Duodenal mucosa (tissue), 2 donors: ENCODE results near the gene TPM4.

ENCODE experiments used
- H3K27ac ChIP-seq: one replicate; pipeline ENCODE4 v1.7.0; 2013; ENCODE audit warnings: low read depth, low read length
- H3K27me3 ChIP-seq, 2 donors: one replicate each; pipeline ENCODE4 v1.7.0; 2013; ENCODE audit warnings: low read length in 2 of 2, control low read depth in 1 of 2; ENCODE audit not compliant: insufficient read depth in 2 of 2, control insufficient read depth in 1 of 2
- H3K36me3 ChIP-seq, 2 donors: one replicate each; pipeline ENCODE4 v1.7.0; 2013; ENCODE audit warnings: low read length in 2 of 2, control low read depth in 1 of 2; ENCODE audit not compliant: insufficient read depth in 2 of 2, control insufficient read depth in 1 of 2
- H3K4me1 ChIP-seq, 2 donors: one replicate each; pipeline ENCODE4 v1.7.0; 2013; ENCODE audit warnings: low read length in 2 of 2, control low read depth in 1 of 2; ENCODE audit not compliant: insufficient read depth in 2 of 2, control insufficient read depth in 1 of 2
- H3K4me3 ChIP-seq, 2 donors: one replicate each; pipeline ENCODE4 v1.7.0; 2013; ENCODE audit warnings: low read length in 2 of 2, low read depth in 1 of 2
- H3K9ac ChIP-seq, 2 donors: one replicate each; pipeline ENCODE4 v1.7.0; 2013; ENCODE audit warnings: low read length in 2 of 2, low read depth in 1 of 2
- H3K9me3 ChIP-seq, 2 donors: one replicate each; pipeline ENCODE4 v1.7.0; 2013; ENCODE audit warnings: low read length in 2 of 2, control low read depth in 1 of 2; ENCODE audit not compliant: control insufficient read depth in 1 of 2

The TPM4 gene

DNA sequence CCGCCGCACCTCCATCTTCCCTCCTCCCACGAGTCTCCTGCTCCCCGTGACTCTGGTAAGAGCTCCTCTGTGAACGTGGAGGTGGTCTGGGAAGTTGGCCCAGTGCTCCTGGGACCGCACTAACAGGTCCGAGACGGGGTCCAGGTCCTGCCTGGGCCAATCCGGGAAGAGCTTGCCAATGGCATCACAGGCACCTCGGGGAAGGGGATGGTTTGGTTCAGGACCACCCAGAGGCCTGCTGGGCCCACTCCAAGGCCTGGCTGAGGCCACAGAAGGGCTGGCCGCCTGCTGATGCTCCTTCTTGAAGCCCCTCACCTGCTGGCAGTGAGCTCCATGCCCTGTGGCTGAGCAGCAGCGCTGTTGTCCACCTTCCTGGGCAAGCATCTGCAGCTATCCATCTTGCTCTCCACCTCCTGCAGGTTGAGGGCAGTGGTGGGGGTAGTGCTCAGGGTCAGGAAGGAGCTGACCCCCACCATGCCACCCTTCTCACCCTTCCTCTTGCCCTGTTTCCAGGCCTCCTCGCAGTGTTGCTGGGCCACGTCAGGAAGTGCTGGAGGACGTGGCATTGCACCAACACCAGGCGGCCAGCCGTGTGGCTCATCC is 41.2 kb upstream of the TPM4 start:
- Histone ChIP-seq H3K9me3 (no peaks in the 10 kb centered on the region), H3K27me3 (no peaks in the 10 kb centered on the region), H3K4me3 (no peak overlapping the region), H3K4me1 (no peaks in the 10 kb centered on the region), H3K36me3 (no peaks in the 10 kb centered on the region), H3K27ac (no peak overlapping the region), H3K9ac (no peak overlapping the region)

- H3K4me1 ChIP-seq, result peaks cover 0 to 4% of the 10 kb centered on the region in 2 donors
- H3K9ac ChIP-seq, result no peak overlapping the region
- no peak overlapping the region for H3K4me3 ChIP-seq
- H3K36me3 ChIP-seq, result no peaks in the 10 kb centered on the region
- no peaks in the 10 kb centered on the region for H3K27me3 ChIP-seq
- no peaks in the 10 kb centered on the region for H3K9me3 ChIP-seq
- H3K27ac ChIP-seq, result no peak overlapping the region
These were observed 40.5 kb upstream of the TPM4 start for GRCh38 chr19:16035601-16036297.

- H3K27me3 ChIP-seq, result no peaks in the 10 kb centered on the region
- H3K27ac ChIP-seq, result no peak overlapping the region
- H3K9me3 ChIP-seq, result no peaks in the 10 kb centered on the region
- no peak overlapping the region for H3K9ac ChIP-seq
- H3K4me3 ChIP-seq, result no peak overlapping the region
- peaks cover 4 to 6% of the 10 kb centered on the region in 2 donors for H3K4me1 ChIP-seq
- H3K36me3 ChIP-seq, result no peaks in the 10 kb centered on the region
These were observed 39.8 kb upstream of the TPM4 start for GRCh38 chr19:16036397-16036925.

DNA sequence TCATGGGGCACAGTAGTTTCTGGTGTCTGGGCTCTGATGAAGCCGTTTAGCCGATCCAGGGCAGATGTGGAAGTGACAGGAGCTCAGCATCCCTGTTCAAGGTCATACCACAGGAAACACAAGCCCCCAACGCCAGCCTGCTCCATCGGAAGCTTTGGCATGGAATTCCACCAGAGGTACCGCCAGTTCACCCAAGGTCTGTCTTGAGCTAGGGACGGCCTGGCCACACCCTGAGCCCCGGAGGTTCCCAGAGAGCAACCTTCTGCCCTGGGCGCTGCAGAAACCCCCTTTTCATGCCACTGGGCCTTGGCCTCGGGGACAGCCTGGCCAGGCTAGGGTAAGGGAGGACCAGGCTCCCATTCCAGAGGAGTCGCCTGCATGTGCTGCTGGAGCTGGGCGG is 39.4 kb upstream of the TPM4 start:
- no peaks in the 10 kb centered on the region for H3K9me3 ChIP-seq
- no peaks in the 10 kb centered on the region for H3K36me3 ChIP-seq
- H3K4me1 ChIP-seq, result peaks cover 4 to 10% of the 10 kb centered on the region in 2 donors
- H3K9ac ChIP-seq, result no peak overlapping the region
- no peak overlapping the region for H3K4me3 ChIP-seq
- H3K27me3 ChIP-seq, result no peaks in the 10 kb centered on the region
- no peak overlapping the region for H3K27ac ChIP-seq

DNA sequence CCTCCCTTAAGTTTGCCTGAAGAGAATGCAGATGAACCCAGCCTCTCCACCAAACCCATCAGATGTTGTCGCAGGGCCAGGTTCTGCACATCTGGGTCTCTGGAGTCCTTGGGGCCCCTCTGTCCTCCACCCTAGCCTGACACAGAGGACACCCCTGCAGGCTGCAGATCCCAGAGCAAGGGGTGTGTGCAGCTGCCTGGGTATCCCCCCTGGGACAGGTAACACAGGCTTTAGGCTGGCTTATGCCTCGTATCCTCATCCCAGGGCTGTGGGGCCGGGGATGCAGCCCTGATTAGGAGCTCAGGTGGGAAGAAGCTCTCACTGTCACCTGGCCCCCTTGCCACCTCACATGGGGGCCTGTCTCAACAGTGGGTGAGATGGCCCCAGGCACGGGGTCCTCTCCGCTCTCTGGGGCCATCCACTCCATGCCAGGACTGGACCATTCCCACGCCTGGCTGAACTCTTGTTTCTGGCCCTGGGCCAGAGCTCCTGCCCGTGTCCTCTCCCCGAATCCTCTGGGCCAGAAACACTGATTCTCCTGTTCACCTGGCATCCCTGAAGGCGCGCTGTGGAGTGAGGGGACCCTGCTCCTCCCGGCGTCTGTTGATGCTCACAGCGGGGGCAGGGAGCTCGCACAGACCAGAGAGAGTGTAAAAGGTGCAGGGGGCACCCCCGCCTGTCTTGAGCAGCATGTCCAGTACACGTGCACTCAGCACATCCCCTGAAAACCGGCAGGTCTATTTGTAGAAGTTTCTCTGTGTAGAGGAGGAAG is 38.7 kb upstream of the TPM4 start:
- H3K36me3 ChIP-seq, result no peaks in the 10 kb centered on the region
- no peak overlapping the region for H3K4me3 ChIP-seq
- H3K9ac ChIP-seq, result no peak overlapping the region
- H3K27ac ChIP-seq, result no peak overlapping the region
- H3K4me1 ChIP-seq, result peaks cover 4 to 11% of the 10 kb centered on the region in 2 donors
- no peaks in the 10 kb centered on the region for H3K27me3 ChIP-seq
- H3K9me3 ChIP-seq, result no peaks in the 10 kb centered on the region

GRCh38 chr19:16038196-16038695 is 38.0 kb upstream of the TPM4 start:
- no peak overlapping the region for H3K9ac ChIP-seq
- H3K27me3 ChIP-seq, result no peaks in the 10 kb centered on the region
- H3K27ac ChIP-seq, result no peak overlapping the region
- no peaks in the 10 kb centered on the region for H3K9me3 ChIP-seq
- H3K4me1 ChIP-seq, result peaks cover 4 to 11% of the 10 kb centered on the region in 2 donors
- H3K4me3 ChIP-seq, result no peak overlapping the region
- H3K36me3 ChIP-seq, result no peaks in the 10 kb centered on the region

DNA sequence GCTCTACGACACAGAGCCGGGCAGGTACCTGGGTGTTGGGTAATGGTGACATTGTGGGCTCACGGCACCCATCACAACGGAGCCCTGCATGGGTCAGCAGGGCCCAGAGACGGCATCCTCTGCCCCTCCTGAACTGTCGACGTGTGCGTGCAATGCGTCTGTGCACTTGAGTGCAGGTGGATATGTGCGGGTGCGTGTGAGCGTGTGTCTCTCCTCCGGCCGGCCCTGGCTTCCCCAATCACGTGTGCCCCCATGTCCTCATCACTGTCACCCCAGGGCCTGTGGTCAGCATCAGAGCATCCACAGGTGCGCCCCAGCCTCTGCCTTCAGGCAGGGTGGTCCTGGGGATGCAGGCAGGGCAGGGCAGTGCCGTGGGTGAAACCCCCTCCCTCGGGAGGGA is 37.2 kb upstream of the TPM4 start:
- H3K27ac ChIP-seq, result no peak overlapping the region
- H3K27me3 ChIP-seq, result no peaks in the 10 kb centered on the region
- H3K36me3 ChIP-seq, result no peaks in the 10 kb centered on the region

DNA sequence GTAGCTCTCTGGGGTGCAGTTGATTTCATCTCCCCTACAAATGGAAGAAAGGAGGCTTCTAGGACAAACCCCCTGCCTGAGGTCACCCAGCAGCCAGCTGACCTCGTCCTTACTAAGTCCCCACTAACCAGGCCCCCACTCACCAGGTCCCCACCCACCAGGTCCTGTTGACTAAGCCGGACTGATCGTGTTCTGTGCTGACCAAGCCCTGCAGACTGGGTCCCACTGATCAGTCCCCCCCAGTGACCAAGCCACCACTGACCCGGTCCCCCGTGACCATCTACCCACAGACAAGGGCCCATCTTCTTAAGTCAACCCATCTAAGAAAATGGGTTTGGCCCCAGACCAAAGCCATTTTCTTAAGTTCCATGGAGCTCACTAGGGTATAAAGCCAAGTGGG is 36.8 kb upstream of the TPM4 start:
- H3K4me1 ChIP-seq, result peaks cover 4 to 11% of the 10 kb centered on the region in 2 donors
- H3K9me3 ChIP-seq, result no peaks in the 10 kb centered on the region
- H3K9ac ChIP-seq, result no peak overlapping the region
- H3K27ac ChIP-seq, result no peak overlapping the region
- H3K27me3 ChIP-seq, result no peaks in the 10 kb centered on the region
- no peak overlapping the region for H3K4me3 ChIP-seq
- H3K36me3 ChIP-seq, result no peaks in the 10 kb centered on the region

More for the DNA sequence above, 37.2 kb upstream of the TPM4 start:
- no peaks in the 10 kb centered on the region for H3K9me3 ChIP-seq
- no peak overlapping the region for H3K9ac ChIP-seq
- H3K4me1 ChIP-seq, result peaks cover 4 to 11% of the 10 kb centered on the region in 2 donors
- H3K4me3 ChIP-seq, result no peak overlapping the region

DNA sequence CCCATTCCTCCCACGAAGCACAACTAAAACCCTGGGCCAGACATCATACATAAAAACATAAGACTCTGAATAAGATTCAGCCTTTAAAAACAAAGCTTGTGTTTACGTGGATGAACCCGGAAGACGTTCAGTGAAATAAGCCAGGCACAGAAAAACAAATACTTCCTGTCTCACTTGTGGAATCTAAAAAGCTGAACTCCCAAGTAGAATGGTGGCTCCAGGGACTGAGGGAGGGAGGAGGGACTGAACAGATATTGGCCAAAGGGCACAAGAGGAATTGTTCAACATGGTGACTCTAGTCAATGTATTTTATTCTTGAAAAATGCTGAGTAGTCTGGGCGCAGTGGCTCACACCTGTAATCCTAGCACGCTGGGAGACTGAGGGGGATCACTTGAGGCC is 35.7 kb upstream of the TPM4 start:
- Histone ChIP-seq H3K9ac (no peak overlapping the region), H3K27me3 (no peaks in the 10 kb centered on the region), H3K36me3 (no peaks in the 10 kb centered on the region), H3K27ac (no peak overlapping the region), H3K4me3 (no peak overlapping the region), H3K9me3 (no peaks in the 10 kb centered on the region), H3K4me1 (peaks cover 4 to 11% of the 10 kb centered on the region in 2 donors)
